ENCODE results near the gene HDGFL3. TPM values are rescaled to one million over a fixed set of nuclear protein-coding genes. Genes with fewer than 3 reads are reported as not detected.
"Not testable (repeated sequence)": the region's sequence is repeated elsewhere in the genome, so short reads cannot be mapped to it uniquely, and the experiment has no call there.

The HDGFL3 gene
- total RNA-seq = 11.5 TPM

DNA sequence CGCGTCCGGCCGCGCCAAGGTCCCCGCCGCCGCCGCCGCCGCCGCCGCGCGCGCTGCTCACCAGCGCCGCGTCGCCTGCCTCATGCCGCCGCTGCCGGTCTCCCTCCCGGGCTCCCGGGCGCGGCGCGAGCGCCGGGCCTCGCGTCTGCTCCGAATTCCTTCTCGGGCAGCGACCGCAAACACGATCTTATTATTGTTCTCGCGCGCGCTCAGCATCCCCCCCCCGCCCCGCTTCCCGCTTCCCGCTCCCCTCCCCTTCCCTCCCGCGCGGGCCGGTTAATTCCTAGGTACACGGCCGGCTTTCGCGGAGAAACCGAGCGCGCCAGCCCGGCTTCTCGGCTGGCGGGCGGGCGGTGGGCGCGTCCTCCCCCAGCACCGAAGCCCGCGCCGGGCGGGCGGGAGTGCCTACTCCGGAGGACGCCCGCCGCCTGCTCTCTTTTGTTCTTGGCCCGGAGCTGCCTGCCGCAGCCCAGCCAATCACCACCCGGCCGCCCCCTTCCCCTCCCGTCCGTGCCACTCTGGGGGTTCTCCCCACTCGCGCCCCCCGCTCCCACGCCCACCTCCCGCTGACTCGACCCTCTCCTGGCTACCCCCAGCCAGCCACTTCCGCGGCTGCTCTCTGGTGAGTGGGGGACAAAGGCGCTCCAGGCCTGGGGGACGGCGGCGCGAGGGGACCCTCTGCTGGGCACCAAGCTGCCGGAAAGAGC is at the start of gene HDGFL3:
TSS of gene HDGFL3 (minus strand) at position 164 of the 707 bp plus-strand sequence. CDS start 409 bp downstream, outside the sequence.
- Histone ChIP-seq H3K4me3 (ENCODE audit: low read length in 3 of 3) (peak within 1 kb of the TSS; percentile 62 to 76 (median 70)), H3K27me3 (ENCODE audit: control insufficient read depth in 3 of 3, insufficient read depth in 3 of 3, low read length in 3 of 3) (peaks cover 6 to 24% (median 16%) of the 10 kb centered on the region in 3 donors), H3K4me1 (ENCODE audit: control insufficient read depth in 3 of 3, insufficient read depth in 3 of 3, low read length in 3 of 3) (peaks cover 4 to 10% (median 5%) of the 10 kb centered on the region in 3 donors), H3K9me3 (ENCODE audit: control insufficient read depth in 3 of 3, low read length in 3 of 3) (no peaks in the 10 kb centered on the region), H3K36me3 (ENCODE audit: control insufficient read depth in 3 of 3, insufficient read depth in 3 of 3, low read length in 3 of 3) (no peaks in the 10 kb centered on the region), H3K27ac (ENCODE audit: low read depth, low read length) (peak within 1 kb of the TSS; percentile 71), H3K9ac (ENCODE audit: low read depth in 1 of 3, low read length in 3 of 3) (peak within 1 kb of the TSS; percentile 22 to 69 (median 47))

DNA sequence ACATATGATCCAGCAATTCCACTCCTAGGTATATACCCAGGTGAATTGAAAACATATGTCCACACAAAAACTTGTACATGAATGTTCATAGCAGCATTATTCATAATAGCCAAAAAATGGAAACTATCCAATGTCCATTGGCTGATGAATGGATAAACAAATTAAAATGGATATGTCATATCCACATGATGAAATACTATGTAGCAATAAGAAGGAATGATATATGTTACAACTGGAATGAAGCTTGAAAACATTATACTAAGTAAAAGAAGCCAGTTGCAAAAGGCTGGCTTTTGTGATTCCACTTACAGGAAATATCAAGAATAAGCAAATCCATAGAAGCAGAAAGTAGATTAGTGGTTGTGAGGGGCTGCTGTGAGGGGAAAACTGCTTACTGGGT is 43.2 kb upstream of the HDGFL3 start:
- H3K27ac ChIP-seq (ENCODE audit: low read depth, low read length) = no peak overlapping the region
- no peak overlapping the region for H3K4me3 ChIP-seq (ENCODE audit: low read length in 3 of 3)
- no peaks in the 10 kb centered on the region for H3K4me1 ChIP-seq (ENCODE audit: control insufficient read depth in 3 of 3, insufficient read depth in 3 of 3, low read length in 3 of 3)
- no peaks in the 10 kb centered on the region for H3K9me3 ChIP-seq (ENCODE audit: control insufficient read depth in 3 of 3, low read length in 3 of 3)
- H3K36me3 ChIP-seq (ENCODE audit: control insufficient read depth in 3 of 3, insufficient read depth in 3 of 3, low read length in 3 of 3) = no peaks in the 10 kb centered on the region
- no peak overlapping the region for H3K9ac ChIP-seq (ENCODE audit: low read depth in 1 of 3, low read length in 3 of 3)
- H3K27me3 ChIP-seq (ENCODE audit: control insufficient read depth in 3 of 3, insufficient read depth in 3 of 3, low read length in 3 of 3) = peaks cover 6 to 16% (median 11%) of the 10 kb centered on the region in 3 donors

DNA sequence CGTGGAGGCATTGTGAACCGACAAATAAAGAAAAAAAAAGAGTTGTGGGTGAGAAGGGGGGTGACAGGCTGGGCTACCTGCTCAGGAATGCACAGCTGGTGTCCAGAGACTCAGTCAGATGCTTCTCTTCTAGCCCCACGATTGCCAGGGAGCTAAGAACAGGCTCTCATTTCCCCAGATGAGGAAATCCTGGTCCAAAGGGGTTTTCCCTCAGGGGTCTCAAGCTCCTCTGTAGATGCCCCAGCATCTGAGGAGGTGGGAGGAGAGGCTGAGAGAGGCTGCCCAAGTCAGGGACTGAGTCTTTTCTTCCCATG is 41.4 kb upstream of the HDGFL3 start:
- H3K4me3 ChIP-seq (ENCODE audit: low read length in 3 of 3) = no peak overlapping the region
- no peaks in the 10 kb centered on the region for H3K9me3 ChIP-seq (ENCODE audit: control insufficient read depth in 3 of 3, low read length in 3 of 3)
- H3K4me1 ChIP-seq (ENCODE audit: control insufficient read depth in 3 of 3, insufficient read depth in 3 of 3, low read length in 3 of 3) = no peaks in the 10 kb centered on the region
- H3K27ac ChIP-seq (ENCODE audit: low read depth, low read length) = no peak overlapping the region
- peaks cover 6 to 13% (median 12%) of the 10 kb centered on the region in 3 donors for H3K27me3 ChIP-seq (ENCODE audit: control insufficient read depth in 3 of 3, insufficient read depth in 3 of 3, low read length in 3 of 3)
- no peak overlapping the region for H3K9ac ChIP-seq (ENCODE audit: low read depth in 1 of 3, low read length in 3 of 3)
- no peaks in the 10 kb centered on the region for H3K36me3 ChIP-seq (ENCODE audit: control insufficient read depth in 3 of 3, insufficient read depth in 3 of 3, low read length in 3 of 3)

DNA sequence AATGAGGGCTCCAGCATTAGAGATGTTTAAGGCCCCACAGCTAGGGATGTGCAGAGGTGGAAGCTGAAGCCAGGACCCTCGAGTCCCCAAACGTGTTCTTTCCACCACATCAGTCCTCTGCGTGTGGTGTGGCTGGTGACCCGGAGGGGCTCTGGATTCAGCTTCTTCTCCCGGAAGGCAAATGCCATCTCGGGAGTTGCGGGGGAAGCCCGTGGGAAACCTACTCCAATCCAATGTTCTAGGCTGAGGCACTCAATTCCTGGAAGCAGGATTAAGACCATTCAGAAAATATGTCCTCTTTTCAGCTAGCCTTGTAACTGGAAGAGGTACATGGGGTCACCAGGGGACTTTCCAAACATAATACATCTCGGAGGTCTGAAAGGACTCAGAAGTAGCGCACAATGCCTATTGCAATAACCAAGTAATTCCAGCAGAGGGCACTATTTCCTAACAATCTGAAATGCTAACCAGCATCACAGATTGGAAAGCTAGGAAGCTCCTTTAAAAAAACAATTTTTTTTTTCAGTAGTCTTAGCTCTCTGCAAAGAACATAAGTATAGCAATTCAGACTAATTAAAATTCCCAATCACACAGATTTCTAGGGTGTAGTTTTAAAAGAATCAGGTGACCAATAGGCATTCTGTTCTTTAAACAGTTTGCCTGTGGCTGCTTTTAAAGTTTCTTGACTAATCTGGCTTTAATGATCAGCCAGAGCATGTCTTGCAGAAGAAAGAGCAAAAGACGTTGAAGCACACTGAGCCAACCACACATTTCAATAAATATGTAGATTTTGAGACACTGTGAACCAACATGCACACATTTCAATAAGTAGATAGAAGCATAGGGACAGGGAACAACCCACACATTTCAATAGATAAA is 40.8 kb upstream of the HDGFL3 start:
- H3K36me3 ChIP-seq (ENCODE audit: control insufficient read depth in 3 of 3, insufficient read depth in 3 of 3, low read length in 3 of 3) = no peaks in the 10 kb centered on the region
- no peak overlapping the region for H3K27ac ChIP-seq (ENCODE audit: low read depth, low read length)
- no peak overlapping the region for H3K9ac ChIP-seq (ENCODE audit: low read depth in 1 of 3, low read length in 3 of 3)
- H3K9me3 ChIP-seq (ENCODE audit: control insufficient read depth in 3 of 3, low read length in 3 of 3) = no peaks in the 10 kb centered on the region
- H3K4me1 ChIP-seq (ENCODE audit: control insufficient read depth in 3 of 3, insufficient read depth in 3 of 3, low read length in 3 of 3) = no peaks in the 10 kb centered on the region
- H3K4me3 ChIP-seq (ENCODE audit: low read length in 3 of 3) = no peak overlapping the region
- peaks cover 6 to 15% (median 13%) of the 10 kb centered on the region in 3 donors for H3K27me3 ChIP-seq (ENCODE audit: control insufficient read depth in 3 of 3, insufficient read depth in 3 of 3, low read length in 3 of 3)

DNA sequence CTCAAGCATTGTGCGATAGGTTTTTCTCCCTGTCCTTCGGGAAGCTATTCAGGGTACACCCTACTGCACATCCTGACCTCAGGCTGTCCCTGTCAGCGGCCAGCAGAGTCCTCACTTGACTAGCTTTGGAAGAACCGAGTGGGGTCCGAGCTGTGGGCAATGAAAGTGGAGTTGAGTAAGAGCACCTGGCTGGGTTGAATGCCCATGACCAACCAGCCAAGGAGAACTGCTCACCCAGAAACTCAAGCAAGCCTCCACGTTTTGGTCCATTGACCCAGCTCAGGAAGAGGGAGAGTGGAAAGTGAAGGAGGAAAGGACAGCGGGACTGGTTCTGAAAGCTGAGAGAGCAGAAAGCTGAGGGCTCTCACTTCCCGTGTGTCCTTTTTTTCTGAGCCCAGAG is 36.0 kb upstream of the HDGFL3 start:
- no peak overlapping the region for H3K4me3 ChIP-seq (ENCODE audit: low read length in 3 of 3)
- H3K9me3 ChIP-seq (ENCODE audit: control insufficient read depth in 3 of 3, low read length in 3 of 3) = peaks cover 0 to 2% (median 0%) of the 10 kb centered on the region in 3 donors
- no peaks in the 10 kb centered on the region for H3K4me1 ChIP-seq (ENCODE audit: control insufficient read depth in 3 of 3, insufficient read depth in 3 of 3, low read length in 3 of 3)
- H3K27me3 ChIP-seq (ENCODE audit: control insufficient read depth in 3 of 3, insufficient read depth in 3 of 3, low read length in 3 of 3) = peaks cover 6 to 13% (median 7%) of the 10 kb centered on the region in 3 donors
- no peak overlapping the region for H3K9ac ChIP-seq (ENCODE audit: low read depth in 1 of 3, low read length in 3 of 3)
- H3K27ac ChIP-seq (ENCODE audit: low read depth, low read length) = no peak overlapping the region
- no peaks in the 10 kb centered on the region for H3K36me3 ChIP-seq (ENCODE audit: control insufficient read depth in 3 of 3, insufficient read depth in 3 of 3, low read length in 3 of 3)

DNA sequence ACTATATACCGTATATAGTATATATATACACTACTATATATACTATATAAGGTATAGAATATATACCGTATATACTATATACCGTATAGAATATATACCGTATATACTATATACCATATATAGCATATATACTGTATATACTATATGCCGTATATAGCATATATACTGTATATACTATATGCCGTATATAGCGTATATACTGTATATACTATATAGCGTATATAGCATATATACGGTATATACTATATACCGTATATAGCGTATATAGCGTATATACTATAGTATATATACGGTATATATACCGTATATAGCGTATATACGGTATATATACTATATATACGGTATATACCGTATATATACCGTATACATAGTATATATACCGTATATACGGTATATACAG is 22.6 kb upstream of the HDGFL3 start:
- no peak overlapping the region for H3K27ac ChIP-seq (ENCODE audit: low read depth, low read length)
- H3K4me3 ChIP-seq (ENCODE audit: low read length in 3 of 3) = no peak overlapping the region
- H3K36me3 ChIP-seq (ENCODE audit: control insufficient read depth in 3 of 3, insufficient read depth in 3 of 3, low read length in 3 of 3) = no peaks in the 10 kb centered on the region
- H3K4me1 ChIP-seq (ENCODE audit: control insufficient read depth in 3 of 3, insufficient read depth in 3 of 3, low read length in 3 of 3) = no peaks in the 10 kb centered on the region
- no peaks in the 10 kb centered on the region for H3K27me3 ChIP-seq (ENCODE audit: control insufficient read depth in 3 of 3, insufficient read depth in 3 of 3, low read length in 3 of 3)
- no peaks in the 10 kb centered on the region for H3K9me3 ChIP-seq (ENCODE audit: control insufficient read depth in 3 of 3, low read length in 3 of 3)
- no peak overlapping the region for H3K9ac ChIP-seq (ENCODE audit: low read depth in 1 of 3, low read length in 3 of 3)

DNA sequence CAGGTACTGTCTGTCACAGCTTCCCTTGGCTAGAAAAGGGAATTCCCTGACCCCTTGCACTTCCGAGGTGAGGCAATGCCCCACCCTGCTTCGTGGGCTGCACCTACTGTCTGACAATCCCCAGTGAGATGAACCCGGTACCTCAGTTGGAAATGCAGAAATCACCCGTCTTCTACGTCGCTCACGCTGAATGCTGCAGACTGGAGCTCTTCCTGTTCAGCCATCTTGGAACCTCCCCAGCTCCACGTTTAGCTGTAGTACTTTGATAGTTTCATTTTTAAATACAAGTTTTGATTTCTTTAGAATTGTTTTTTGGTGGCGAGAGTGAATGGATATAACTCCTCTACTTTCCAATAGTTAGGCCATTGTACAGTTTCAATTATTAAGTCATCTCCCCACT is 17.8 kb upstream of the HDGFL3 start:
- Histone ChIP-seq H3K27ac (ENCODE audit: low read depth, low read length) (no peak overlapping the region), H3K27me3 (ENCODE audit: control insufficient read depth in 3 of 3, insufficient read depth in 3 of 3, low read length in 3 of 3) (no peaks in the 10 kb centered on the region), H3K9ac (ENCODE audit: low read depth in 1 of 3, low read length in 3 of 3) (no peak overlapping the region), H3K4me1 (ENCODE audit: control insufficient read depth in 3 of 3, insufficient read depth in 3 of 3, low read length in 3 of 3) (no peaks in the 10 kb centered on the region), H3K4me3 (ENCODE audit: low read length in 3 of 3) (no peak overlapping the region), H3K36me3 (ENCODE audit: control insufficient read depth in 3 of 3, insufficient read depth in 3 of 3, low read length in 3 of 3) (no peaks in the 10 kb centered on the region), H3K9me3 (ENCODE audit: control insufficient read depth in 3 of 3, low read length in 3 of 3) (no peaks in the 10 kb centered on the region)

DNA sequence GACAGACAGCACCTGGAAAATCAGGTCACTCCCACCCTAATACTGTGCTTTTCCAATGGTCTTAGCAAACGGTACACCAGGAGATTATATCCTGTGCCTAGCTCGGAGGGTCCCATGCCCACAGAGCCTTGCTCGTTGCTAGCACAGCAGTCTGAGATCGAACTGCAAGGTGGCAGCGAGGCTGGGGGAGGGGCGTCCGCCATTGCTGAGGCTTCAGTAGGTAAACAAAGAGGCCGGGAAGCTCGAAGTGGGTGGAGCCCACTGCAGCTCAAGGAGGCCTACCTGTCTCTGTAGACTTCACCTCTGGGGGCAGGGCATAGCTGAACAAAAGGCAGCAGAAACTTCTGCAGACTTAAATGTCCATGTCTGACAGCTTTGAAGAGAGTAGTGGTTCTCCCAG is 14.2 kb upstream of the HDGFL3 start:
- not testable (repeated sequence) for H3K36me3 ChIP-seq (ENCODE audit: control insufficient read depth in 3 of 3, insufficient read depth in 3 of 3, low read length in 3 of 3); H3K9me3 ChIP-seq (ENCODE audit: control insufficient read depth in 3 of 3, low read length in 3 of 3); H3K27me3 ChIP-seq (ENCODE audit: control insufficient read depth in 3 of 3, insufficient read depth in 3 of 3, low read length in 3 of 3); H3K4me1 ChIP-seq (ENCODE audit: control insufficient read depth in 3 of 3, insufficient read depth in 3 of 3, low read length in 3 of 3); H3K4me3 ChIP-seq (ENCODE audit: low read length in 3 of 3); H3K27ac ChIP-seq (ENCODE audit: low read depth, low read length); H3K9ac ChIP-seq (ENCODE audit: low read depth in 1 of 3, low read length in 3 of 3)

DNA sequence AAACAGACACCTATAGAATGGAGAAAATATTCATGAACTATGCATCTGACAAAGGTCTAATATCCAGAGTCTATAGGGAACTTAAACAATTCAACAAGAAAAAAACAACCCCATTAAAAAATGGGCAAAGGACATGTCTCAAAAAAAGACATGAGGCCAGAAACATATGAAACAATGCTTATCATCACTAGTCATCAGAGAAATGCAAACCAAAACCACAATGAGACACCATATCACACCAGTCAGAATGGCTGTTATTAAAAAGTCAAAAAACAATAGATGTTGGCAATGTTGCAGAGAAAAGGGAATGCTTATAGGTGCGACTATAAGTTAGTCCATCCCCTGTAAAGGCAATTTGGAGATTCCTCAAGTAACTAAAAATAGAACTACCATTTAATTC is 11.4 kb upstream of the HDGFL3 start:
- no peaks in the 10 kb centered on the region for H3K4me1 ChIP-seq (ENCODE audit: control insufficient read depth in 3 of 3, insufficient read depth in 3 of 3, low read length in 3 of 3)
- peaks cover 0 to 2% (median 0%) of the 10 kb centered on the region in 3 donors for H3K27me3 ChIP-seq (ENCODE audit: control insufficient read depth in 3 of 3, insufficient read depth in 3 of 3, low read length in 3 of 3)
- H3K36me3 ChIP-seq (ENCODE audit: control insufficient read depth in 3 of 3, insufficient read depth in 3 of 3, low read length in 3 of 3) = no peaks in the 10 kb centered on the region
- H3K4me3 ChIP-seq (ENCODE audit: low read length in 3 of 3) = no peak overlapping the region
- no peak overlapping the region for H3K27ac ChIP-seq (ENCODE audit: low read depth, low read length)
- H3K9ac ChIP-seq (ENCODE audit: low read depth in 1 of 3, low read length in 3 of 3) = no peak overlapping the region
- H3K9me3 ChIP-seq (ENCODE audit: control insufficient read depth in 3 of 3, low read length in 3 of 3) = no peaks in the 10 kb centered on the region

DNA sequence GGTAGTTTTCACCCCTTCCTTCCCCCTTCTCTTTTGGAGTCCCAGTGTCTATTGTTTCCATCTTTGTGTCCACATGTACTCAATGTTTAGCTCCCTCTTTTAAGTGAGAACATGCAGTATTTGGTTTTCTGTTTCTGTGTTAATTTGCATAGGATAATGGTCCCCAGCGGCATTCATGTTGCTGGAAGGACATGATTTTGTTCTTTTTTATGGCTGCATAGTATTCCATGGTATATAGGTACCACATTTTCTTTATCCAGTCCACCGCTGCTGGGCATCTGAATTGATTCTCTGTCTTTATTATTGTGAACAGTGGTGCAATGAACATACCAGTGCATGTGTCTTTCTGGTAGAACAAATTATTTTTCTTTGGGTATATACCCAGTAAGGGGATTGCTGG is 7.7 kb upstream of the HDGFL3 start:
- no peaks in the 10 kb centered on the region for H3K4me1 ChIP-seq (ENCODE audit: control insufficient read depth in 3 of 3, insufficient read depth in 3 of 3, low read length in 3 of 3)
- peaks cover 0 to 2% (median 0%) of the 10 kb centered on the region in 3 donors for H3K27me3 ChIP-seq (ENCODE audit: control insufficient read depth in 3 of 3, insufficient read depth in 3 of 3, low read length in 3 of 3)
- no peaks in the 10 kb centered on the region for H3K36me3 ChIP-seq (ENCODE audit: control insufficient read depth in 3 of 3, insufficient read depth in 3 of 3, low read length in 3 of 3)
- no peak overlapping the region for H3K27ac ChIP-seq (ENCODE audit: low read depth, low read length)
- H3K9ac ChIP-seq (ENCODE audit: low read depth in 1 of 3, low read length in 3 of 3) = no peak overlapping the region
- H3K9me3 ChIP-seq (ENCODE audit: control insufficient read depth in 3 of 3, low read length in 3 of 3) = no peaks in the 10 kb centered on the region
- H3K4me3 ChIP-seq (ENCODE audit: low read length in 3 of 3) = no peak overlapping the region

All from skeletal muscle tissue (tissue), 4 donors.